Heart left ventricle (tissue), 13 donors: ENCODE results near the gene FNDC3B.

Experiments
- POLR2A ChIP-seq, 2 donors: fragments of 450-650 bp; IDR thresholded peaks; one replicate each; pipeline ENCODE4 v1.6.1; 2017; ENCODE audit warnings: antibody characterized with exemption in 2 of 2, mild to moderate bottlenecking in 2 of 2, moderate library complexity in 2 of 2
- TF ChIP-seq, protein P1 (sequence below), 12 donors: fragments of 200-600 bp; sonication (generic) in 4 of 12; IDR thresholded peaks; one replicate each; pipeline versions ENCODE4 v1.5.0 to v1.8.0; 2018 to 2022; ENCODE audit warnings: antibody characterized with exemption in 12 of 12, mild to moderate bottlenecking in 5 of 12
- donor health status: ischemic (EF 13 %, LVEDD 7.1; RV severe dilation, severe dysfunction).
- donor health status: DM: no; HTN: yes; CAD: no.
- donor health status: DM: no; HTN: no; CAD: no.
- donor health status: ischemic (EF 25% LVEDD 6.9; RV normal size, moderate dysfunction).
- donor health status: ischemic (EF 25% LVEDD 5.7; RV mildly dilated, moderate dysfunction).
- donor health status: ischemic (EF 35%, LVEDD 5.7; RV mildly dilated, moderate dysfunction).
- donor health status: nonischemic (EF 11% LVEDD 7.7; RV severe dilation, severe dysfunction).
- donor health status: DM: yes; HTN: yes; CAD: no.
- donor health status: PGD.
- donor health status: ischemic (EF 29% LVEDD 5.4; RV normal size, mild dysfunction).
- donor health status: nonischemic (EF 23%, LVEDD 6.1; RV moderate dilation, normal function).

DNA sequence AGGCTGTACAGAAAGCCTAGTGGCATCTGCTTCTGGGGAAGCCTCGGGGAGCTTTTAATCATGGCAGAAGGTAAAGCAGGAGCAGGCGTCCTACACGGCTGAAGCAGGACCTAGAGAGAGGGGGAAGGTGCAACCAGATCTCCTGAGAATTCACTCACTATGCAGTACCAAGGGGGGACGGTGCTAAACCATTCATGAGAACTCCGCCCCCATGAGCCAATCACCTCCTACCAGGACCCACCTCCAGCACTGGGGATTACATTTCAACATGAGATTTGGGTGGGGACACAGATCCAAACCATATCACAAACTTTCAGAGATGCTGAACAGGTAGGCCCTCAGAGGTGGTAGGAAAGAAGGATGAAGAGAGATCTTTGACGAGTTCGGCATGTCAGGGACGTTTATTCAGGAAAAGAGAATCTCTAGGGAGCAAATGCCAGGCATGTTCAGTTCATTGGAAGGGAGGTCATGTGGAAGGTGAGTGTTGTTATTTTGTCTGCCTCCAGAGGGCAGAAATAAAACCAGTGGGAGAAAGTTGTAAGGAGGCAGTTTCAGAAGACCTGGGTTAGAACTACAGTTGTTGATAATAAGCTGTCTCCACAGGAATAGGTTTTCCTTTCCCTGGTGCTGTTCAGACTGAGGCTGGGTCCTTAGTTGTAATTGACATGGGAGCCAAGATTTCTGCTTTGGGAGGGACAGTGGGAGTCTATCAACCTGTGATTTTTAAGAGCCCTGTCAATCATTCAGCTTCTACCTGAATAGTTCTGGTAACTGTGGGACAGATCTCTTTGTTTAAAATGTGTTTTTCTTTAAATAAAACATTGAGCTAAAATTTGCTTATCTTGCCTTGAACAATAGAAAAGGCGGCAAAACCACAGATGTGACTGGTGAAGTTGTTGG is 4.3 kb upstream of the FNDC3B start:
- TF ChIP-seq POLR2A (IDR thresholded peaks at IDR 0.05) = no peak
- TF ChIP-seq, protein P1, sequence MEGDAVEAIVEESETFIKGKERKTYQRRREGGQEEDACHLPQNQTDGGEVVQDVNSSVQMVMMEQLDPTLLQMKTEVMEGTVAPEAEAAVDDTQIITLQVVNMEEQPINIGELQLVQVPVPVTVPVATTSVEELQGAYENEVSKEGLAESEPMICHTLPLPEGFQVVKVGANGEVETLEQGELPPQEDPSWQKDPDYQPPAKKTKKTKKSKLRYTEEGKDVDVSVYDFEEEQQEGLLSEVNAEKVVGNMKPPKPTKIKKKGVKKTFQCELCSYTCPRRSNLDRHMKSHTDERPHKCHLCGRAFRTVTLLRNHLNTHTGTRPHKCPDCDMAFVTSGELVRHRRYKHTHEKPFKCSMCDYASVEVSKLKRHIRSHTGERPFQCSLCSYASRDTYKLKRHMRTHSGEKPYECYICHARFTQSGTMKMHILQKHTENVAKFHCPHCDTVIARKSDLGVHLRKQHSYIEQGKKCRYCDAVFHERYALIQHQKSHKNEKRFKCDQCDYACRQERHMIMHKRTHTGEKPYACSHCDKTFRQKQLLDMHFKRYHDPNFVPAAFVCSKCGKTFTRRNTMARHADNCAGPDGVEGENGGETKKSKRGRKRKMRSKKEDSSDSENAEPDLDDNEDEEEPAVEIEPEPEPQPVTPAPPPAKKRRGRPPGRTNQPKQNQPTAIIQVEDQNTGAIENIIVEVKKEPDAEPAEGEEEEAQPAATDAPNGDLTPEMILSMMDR (IDR thresholded peaks at IDR 0.05) = peak; percentile 24 to 61 (median 50)
